DMS153 treated with DMSO at 0.1 percent for 48 hours (cell line): ENCODE measurements around the gene CNTNAP5.

ENCODE experiments used
- DNase-seq: peaks from one replicate; lab custom pipeline; 2025; ENCODE audit not compliant: unreplicated experiment; lab: John Stamatoyannopoulos, UW

CNTNAP5 gene

DNA sequence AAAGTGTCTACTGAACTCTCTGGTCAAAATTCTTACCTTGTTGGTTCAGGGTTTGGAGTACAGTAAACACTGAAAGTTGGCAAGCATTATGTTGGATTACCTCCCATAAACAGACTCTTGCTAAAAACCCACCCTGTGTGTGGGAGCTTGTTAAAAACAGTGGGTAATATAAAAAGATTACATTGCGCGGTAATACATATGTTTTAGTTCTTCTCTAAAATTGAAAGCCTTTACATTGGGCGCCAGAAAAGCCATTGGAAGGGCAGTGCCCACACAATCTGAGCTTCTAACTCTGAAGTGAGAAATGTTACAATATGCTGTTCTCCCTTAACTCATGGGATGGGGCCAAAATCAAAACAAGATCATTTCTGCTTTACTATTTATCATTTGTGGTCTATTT, 510.7 kb downstream of the CNTNAP5 start:
- no peak for DNase-seq

DNA sequence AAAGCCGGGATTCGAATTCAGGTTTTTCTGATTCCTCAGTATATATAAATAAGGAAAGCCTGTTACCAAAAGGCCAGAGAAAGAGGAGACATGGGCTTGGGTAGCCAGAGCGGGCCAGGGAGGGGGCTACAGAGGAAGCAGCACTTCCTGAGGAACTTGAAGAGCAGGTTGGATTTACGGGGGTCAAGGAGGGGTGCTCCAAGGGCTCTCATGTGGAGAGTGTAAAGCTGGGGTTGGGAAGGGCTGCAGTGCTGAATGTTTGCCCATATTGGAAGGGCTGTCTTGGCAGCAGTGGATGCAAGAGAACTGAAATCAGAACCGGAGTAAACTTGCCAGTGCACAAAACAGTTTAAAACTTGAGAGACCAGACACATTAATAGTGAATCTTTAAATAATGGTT, 511.5 kb downstream of the CNTNAP5 start:
- no peak for DNase-seq

GRCh38 chr2:124538549-124538948, 513.5 kb downstream of the CNTNAP5 start:
- no peak for DNase-seq

DNA sequence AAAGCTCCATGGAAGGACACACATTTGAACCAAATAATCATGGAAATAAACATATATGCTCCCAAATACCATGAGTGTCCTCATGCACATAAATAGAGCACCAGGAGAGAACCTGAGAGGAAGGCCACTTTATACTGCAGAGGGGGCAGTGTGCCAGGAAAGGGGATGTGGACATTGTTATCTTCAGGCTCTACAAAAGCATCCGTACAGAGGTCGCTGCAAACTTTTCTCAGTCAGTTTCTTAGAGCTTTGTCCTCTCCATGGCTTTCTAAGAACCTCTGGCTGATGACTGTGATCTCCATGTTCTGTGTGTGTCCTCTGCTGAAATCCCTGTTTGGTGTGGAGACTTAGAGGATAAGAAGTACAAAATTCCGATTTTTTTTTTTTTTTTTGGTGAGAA, 515.7 kb downstream of the CNTNAP5 start:
- DNase-seq: no peak

GRCh38 chr2:124542932-124543640, 518.0 kb downstream of the CNTNAP5 start:
- peak; percentile 82 for DNase-seq

DNA sequence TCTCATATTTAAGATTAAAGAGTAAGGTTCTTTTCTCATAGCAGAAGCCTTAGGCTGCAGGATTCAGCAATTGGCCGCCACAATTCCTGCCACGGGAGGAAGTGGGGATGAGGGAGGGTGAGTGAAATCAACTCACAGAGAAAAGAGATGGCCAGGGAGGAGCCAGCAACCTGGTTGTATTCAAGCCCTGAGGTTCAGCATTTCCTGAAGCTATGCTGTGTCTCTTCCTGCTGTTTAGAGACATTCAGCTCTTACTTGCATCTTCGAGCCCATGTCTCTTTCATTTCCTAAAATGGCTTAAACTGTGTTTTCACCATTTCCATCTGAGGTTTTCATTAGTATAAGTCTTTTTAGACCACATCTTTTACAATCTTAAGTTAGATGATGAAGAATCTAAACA, 522.6 kb downstream of the CNTNAP5 start:
- no peak for DNase-seq

DNA sequence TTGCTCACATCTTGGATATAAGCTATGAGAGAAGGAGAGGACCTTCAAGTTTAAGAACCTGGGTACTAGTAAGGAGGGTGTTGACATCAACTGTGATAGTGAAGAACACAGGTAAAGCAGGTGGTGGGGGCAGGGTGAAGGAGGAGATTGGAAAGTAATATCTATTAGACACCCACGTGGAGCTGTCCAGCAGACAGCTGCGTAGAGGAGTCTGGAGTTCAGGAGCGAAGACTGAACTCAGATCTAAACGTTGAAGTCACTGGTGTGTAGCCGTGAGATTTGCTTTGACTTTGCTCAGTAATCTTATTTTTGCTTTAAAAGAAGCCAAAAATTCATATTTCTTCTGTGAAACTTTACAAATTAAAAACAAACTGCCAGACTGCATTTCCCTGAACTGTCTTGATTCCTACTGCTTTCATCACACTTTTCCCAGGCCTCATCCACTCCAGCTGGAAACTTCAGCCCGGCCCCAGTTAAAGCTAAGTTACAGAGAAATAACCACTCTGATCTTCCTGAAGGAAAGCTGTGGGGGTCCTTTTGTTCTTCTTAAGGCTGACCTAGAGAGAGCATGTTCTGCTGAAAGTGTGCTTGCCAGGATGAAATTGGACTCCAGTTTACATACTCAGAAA, 533.3 kb downstream of the CNTNAP5 start:
- no peak for DNase-seq

DNA sequence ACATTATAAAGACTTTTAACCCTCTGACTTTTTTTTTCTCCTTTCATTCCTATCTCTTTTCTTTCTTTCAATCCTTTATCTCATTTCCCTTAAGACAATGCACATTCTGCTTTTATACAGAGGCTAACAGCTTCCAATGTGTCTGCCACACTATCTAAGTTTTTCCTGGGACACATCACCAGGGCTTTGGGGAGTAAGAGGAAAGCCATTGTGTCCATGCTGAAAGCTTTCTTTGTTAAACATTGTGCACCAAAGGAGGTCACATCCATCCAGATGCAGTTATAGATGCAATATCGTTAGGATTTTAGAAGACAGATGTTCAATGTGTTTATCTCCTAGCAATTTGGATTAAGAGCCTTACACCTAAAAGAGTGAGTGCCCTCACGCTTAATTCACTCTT, 534.1 kb downstream of the CNTNAP5 start:
- DNase-seq: no peak

GRCh38 chr2:124560592-124561112, 535.6 kb downstream of the CNTNAP5 start:
- no peak for DNase-seq

- no peak for DNase-seq
Measured at GRCh38 chr2:124561486-124561885, 536.4 kb downstream of the CNTNAP5 start.

GRCh38 chr2:124563426-124563825, 538.3 kb downstream of the CNTNAP5 start:
- peak; percentile 12 for DNase-seq

DNA sequence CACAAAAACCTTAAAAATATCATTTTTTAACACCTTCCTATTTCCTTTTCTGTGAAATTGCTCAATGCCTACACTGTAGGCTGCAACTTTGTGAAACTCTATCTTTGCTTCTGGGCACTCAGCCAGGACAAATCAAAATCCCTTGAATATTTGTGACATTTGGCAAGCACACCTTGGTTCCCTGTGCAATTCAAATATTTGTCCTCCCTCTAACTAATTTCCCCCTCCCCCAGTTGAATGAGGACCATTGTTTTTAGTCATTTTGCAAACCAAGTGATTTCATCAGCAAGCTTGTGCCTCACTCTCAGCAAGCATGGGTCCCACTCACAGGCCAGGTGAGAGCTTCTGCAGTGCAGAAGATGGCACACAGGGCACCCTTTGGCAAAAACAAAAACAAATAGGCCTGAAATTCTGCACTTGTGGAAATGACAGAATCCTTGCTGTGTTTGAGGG, 541.5 kb downstream of the CNTNAP5 start:
- peak; percentile 85 for DNase-seq

GRCh38 chr2:124570872-124571271, 545.8 kb downstream of the CNTNAP5 start:
- DNase-seq: no peak

DNA sequence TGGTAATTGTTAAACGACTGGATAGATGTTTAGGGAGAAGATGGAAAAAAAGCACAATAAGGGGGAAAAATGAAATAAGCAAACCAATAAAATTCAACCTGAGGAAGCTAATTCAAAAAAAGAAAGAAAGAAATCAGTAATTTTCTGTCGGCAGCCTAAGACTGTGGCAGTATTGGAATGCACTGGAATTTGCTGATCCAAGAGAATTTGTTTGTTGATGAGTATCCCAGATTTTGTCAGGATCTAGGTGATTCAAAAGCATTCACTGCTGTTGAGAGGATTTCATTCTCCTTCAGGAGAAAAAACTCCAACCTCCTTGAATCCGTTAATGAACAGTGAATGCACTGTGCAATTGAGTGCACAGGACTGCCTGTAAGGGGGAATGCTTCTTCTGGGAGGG, 546.7 kb downstream of the CNTNAP5 start:
- DNase-seq: no peak

GRCh38 chr2:124572934-124573634, 548.0 kb downstream of the CNTNAP5 start:
- no peak for DNase-seq

DNA sequence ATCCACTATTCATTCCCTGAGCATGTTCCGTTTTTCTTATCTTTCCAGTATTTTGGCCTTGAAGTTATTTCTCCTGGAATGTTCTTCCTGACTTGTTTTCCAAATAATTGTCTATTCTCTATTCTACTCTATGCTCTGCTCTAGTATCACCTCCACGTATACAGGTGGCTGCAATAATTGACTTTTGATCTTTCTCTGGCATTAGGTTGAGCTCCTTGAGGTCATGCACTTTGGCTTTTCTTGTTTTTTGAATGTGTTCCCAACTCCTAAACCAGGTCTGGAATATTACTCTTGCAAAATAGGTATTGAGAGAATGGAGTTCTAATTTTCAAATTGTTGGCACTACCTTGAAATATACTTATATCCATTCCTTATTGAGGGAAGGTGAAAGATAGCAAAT, 550.4 kb downstream of the CNTNAP5 start:
- DNase-seq: no peak

GRCh38 chr2:124580263-124580662, 555.2 kb downstream of the CNTNAP5 start:
- DNase-seq: no peak

DNA sequence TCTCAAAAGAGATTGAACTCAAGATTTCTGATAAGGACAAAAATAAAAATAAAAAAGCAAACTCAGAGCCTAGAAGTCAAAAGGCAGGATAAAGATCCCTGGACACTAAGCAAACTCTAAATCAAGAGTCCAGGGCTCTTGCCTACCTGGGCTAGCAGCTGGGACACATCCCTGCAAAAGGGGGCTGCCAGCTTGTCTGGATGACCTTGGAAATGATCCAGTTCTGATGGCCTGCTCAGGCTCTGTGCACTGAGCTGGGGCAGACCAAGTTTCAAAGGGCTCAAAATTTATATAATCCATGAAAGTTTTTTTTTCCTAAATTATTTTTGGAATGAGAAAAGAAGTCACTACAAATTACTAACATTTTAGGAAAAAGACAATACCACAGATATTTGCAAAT, 557.3 kb downstream of the CNTNAP5 start:
- DNase-seq: no peak

GRCh38 chr2:124584615-124585014, 559.5 kb downstream of the CNTNAP5 start:
- no peak for DNase-seq

GRCh38 chr2:124585277-124585676, 560.2 kb downstream of the CNTNAP5 start:
- no peak for DNase-seq

GRCh38 chr2:124586210-124586609, 561.1 kb downstream of the CNTNAP5 start:
- no peak for DNase-seq

DNA sequence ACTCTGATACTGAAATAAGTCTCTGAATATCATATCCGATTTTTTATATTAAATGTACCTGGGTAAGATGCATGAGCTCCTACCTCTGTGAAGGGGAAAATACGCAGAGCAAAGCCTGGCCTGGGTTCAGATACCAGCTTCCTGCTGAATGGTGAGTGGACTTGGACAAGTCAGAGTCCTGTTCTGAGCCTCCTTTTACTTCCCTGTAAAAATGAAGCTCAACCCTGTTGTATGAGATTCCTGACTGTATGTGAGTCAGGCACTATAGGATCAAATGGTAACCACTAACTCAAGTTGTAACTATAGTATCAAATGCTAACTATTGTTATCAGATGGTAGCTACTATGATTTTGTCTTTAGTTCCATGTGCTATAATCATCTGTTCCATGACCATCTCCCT, 561.7 kb downstream of the CNTNAP5 start:
- no peak for DNase-seq
